Adrenal gland (tissue), 12 donors: ENCODE results near the gene PRKCZ. TPM values are rescaled to one million over a fixed set of nuclear protein-coding genes. Genes with fewer than 3 reads are reported as not detected.

Experiments
- DNase-seq, 7 donors: peaks; one replicate each; pipeline ENCODE4 v3.0.0-alpha.2; 2019 to 2020
- H3K27ac ChIP-seq, 5 donors: fragments of 200-600 bp; sonication (generic) in 4 of 5; 1 replicate in 3 of 5; 2 replicates in 2 of 5; pipeline versions ENCODE4 v1.5.1 to v1.8.0; 2016 to 2020; ENCODE audit warnings: mild to moderate bottlenecking in 1 of 5
- H3K27me3 ChIP-seq: fragments of 200-600 bp; 2 replicates; pipeline ENCODE4 v1.8.0; 2021
- H3K36me3 ChIP-seq, 2 donors: fragments of 200-600 bp; replicated peaks in 1 of 2; 1 replicate in 1 of 2; 2 replicates in 1 of 2; pipeline versions ENCODE4 v1.5.1 to v1.8.0; 2018 to 2022
- H3K4me1 ChIP-seq, 2 donors: fragments of 200-600 bp; replicated peaks in 1 of 2; 1 replicate in 1 of 2; 2 replicates in 1 of 2; pipeline versions ENCODE4 v1.5.1 to v1.8.0; 2018 to 2021
- H3K4me3 ChIP-seq, 4 donors: fragments of 200-600 bp; sonication (generic) in 3 of 4; one replicate each; pipeline ENCODE4 v1.5.1; 2016 to 2018
- H3K9me3 ChIP-seq, 3 donors: fragments of 200-600 bp; sonication (generic) in 1 of 3; replicated peaks in 1 of 3; 1 replicate in 2 of 3; 2 replicates in 1 of 3; pipeline versions ENCODE4 v1.5.1 to v1.8.0; 2016 to 2021
- CTCF ChIP-seq, 6 experiments: fragments of 450-650 bp in 4 of 6; fragments of 200-600 bp in 2 of 6; sonication (generic) in 1 of 6; IDR thresholded peaks; 1 replicate in 5 of 6; 2 replicates in 1 of 6; pipeline versions ENCODE4 v1.5.1 to v1.8.0; 2016 to 2021; ENCODE audit warnings: antibody characterized with exemption in 6 of 6, mild to moderate bottlenecking in 2 of 6, moderate library complexity in 1 of 6
- POLR2A ChIP-seq, 2 donors: fragments of 450-650 bp; IDR thresholded peaks; one replicate each; pipeline ENCODE4 v1.6.1; 2017; ENCODE audit warnings: antibody characterized with exemption in 2 of 2, mild to moderate bottlenecking in 2 of 2, moderate library complexity in 1 of 2
- WGBS, 4 donors: extraction: QIAGEN DNeasy Blood & Tissue Kit in 2 of 4; methylation state at CpG; one replicate each; pipeline versions ENCODE4 v1.1.5 to v1.1.7; 2013 to 2017; 5-methylcytosine and 5-hydroxymethylcytosine counted together
- intact Hi-C, 2 donors: fragments of 100-400 bp; cut with DNase I; formaldehyde crosslinking; loops; one replicate each; pipeline versions ENCODE4 v1.14.1 to v1.15.0; 2022 to 2023
- polyA plus RNA-seq, 3 donors: library from polyadenylated mRNA; stranded (reverse); fragments of 200-250 nt in 2 of 3; fragments of 350-450 nt in 1 of 3; fragmentation: Illumina TruSeq in 1 of 3; extraction: RNeasy Lipid Tissue Mini Kit (QIAGEN cat#74804) in 1 of 3; gene quantifications; one replicate each; pipeline ENCODE4 v1.2.3, GENCODE V29; 2013 to 2014
- total RNA-seq, 9 donors: library from RNA; depleted of rRNA in 4 of 9; stranded (reverse); fragments of >200 nt in 4 of 9; fragments of 120-200 nt in 1 of 9; fragmentation: NEBNext Ultra II Directional in 1 of 9; extraction: Animal tissue kit (Norgen Biotek cat#: 25700) in 1 of 9; gene quantifications; one replicate each; pipeline versions ENCODE4 v1.1.0 to v1.2.4, GENCODE V29; 2013 to 2023
- donor health status: healthy with polysubstance abuse.
- donor health status: Bipolar disorder and iron deficiency.
- donor health status: DM: yes; HTN: yes; CAD: no.
- donor health status: DM: no; HTN: no; CAD: no.
- donor health status: DM: no; HTN: no; CAD: no.
- donor health status: DM: yes; HTN: yes; CAD: no.

Gene PRKCZ
- total and polyA plus RNA-seq, 12 donors, result 8.2 to 50.5 (median 25.4) TPM

GRCh38 chr1:2080884-2081283 lies 30.7 kb downstream of the PRKCZ start:
- intact Hi-C loops, result no loop called here
- Histone ChIP-seq H3K4me3 (no peak overlapping the region), H3K36me3 (no peaks in the 10 kb centered on the region), H3K27me3 (no peaks in the 10 kb centered on the region), H3K9me3 (peaks cover 0 to 13% (median 0%) of the 10 kb centered on the region in 3 donors), H3K27ac (no peak overlapping the region), H3K4me1 (no peaks in the 10 kb centered on the region)
- WGBS, 4 donors, result 97 to 98% (median 97%) methylated on average over 19 to 20 of the region's 20 CpGs
- TF ChIP-seq CTCF (IDR thresholded peaks at IDR 0.05) (no peak), POLR2A (IDR thresholded peaks at IDR 0.05) (no peak)
- DNase-seq, result no peak

GRCh38 chr1:2081326-2081885 lies 31.2 kb downstream of the PRKCZ start:
- no peaks in the 10 kb centered on the region for H3K27me3 ChIP-seq
- intact Hi-C loops, result no loop called here
- no peaks in the 10 kb centered on the region for H3K36me3 ChIP-seq
- DNase-seq, result no peak
- H3K9me3 ChIP-seq, result peaks cover 0 to 13% (median 0%) of the 10 kb centered on the region in 3 donors
- H3K27ac ChIP-seq, result no peak overlapping the region
- TF ChIP-seq CTCF (IDR thresholded peaks at IDR 0.05) (no peak), POLR2A (IDR thresholded peaks at IDR 0.05) (no peak)
- no peaks in the 10 kb centered on the region for H3K4me1 ChIP-seq
- no peak overlapping the region for H3K4me3 ChIP-seq
- 94 to 100% (median 96%) methylated on average over 4 to 20 of the region's 20 CpGs for WGBS, 4 donors

- 92 to 97% (median 94%) methylated on average over 22 of the region's 22 CpGs for WGBS, 4 donors
- H3K4me3 ChIP-seq, result no peak overlapping the region
- no peak for DNase-seq
- no peaks in the 10 kb centered on the region for H3K4me1 ChIP-seq
- intact Hi-C loops, result no loop called here
- no peaks in the 10 kb centered on the region for H3K27me3 ChIP-seq
- TF ChIP-seq CTCF (IDR thresholded peaks at IDR 0.05) (no peak), POLR2A (IDR thresholded peaks at IDR 0.05) (no peak)
- H3K27ac ChIP-seq, result no peak overlapping the region
- H3K36me3 ChIP-seq, result no peaks in the 10 kb centered on the region
- H3K9me3 ChIP-seq, result peaks cover 0 to 13% (median 0%) of the 10 kb centered on the region in 3 donors
Observed at GRCh38 chr1:2082064-2082463, 31.9 kb downstream of the PRKCZ start.

GRCh38 chr1:2083666-2084065 lies 33.5 kb downstream of the PRKCZ start:
- TF ChIP-seq CTCF (IDR thresholded peaks at IDR 0.05), result no peak
- no peak for TF ChIP-seq POLR2A (IDR thresholded peaks at IDR 0.05)
- intact Hi-C loops, result no loop called here
- no peak for DNase-seq
- no peaks in the 10 kb centered on the region for H3K36me3 ChIP-seq
- H3K9me3 ChIP-seq, result peaks cover 0 to under 1% (median 0%) of the 10 kb centered on the region in 3 donors
- no peak overlapping the region for H3K4me3 ChIP-seq
- no peak overlapping the region for H3K27ac ChIP-seq
- no peaks in the 10 kb centered on the region for H3K27me3 ChIP-seq
- WGBS, 4 donors, result 88 to 92% (median 92%) methylated on average over 18 of the region's 18 CpGs
- H3K4me1 ChIP-seq, result peaks cover 0 to 9% of the 10 kb centered on the region in 2 donors
